ENCODE results near the gene ITPR1.

ITPR1 gene

DNA sequence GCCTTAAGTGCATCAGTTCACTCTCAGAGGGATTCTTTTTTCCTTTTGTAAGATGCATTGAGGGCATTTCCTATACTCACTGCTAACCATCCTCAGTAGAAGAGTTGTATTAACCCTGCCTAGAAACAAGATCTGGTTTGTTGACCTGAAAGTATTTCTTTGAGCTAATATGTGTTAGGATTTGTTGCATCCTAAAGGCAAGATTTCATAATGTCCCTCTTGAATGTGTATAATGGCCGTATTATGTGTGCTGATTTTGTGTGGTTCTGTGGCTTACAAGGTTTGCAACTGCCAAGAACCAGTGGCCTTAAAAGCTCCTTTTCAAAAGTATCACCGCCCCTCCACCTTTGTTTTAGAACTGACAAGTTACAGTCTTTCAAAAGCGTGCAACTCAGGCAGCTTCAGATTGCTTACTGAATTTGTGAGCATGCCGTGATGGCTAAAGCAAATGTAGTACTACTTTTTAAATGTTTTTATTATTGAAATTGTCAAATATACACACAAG, 304.1 kb downstream of the ITPR1 start:
- TF ChIP-seq ZNF274 (IDR thresholded peaks at IDR 0.05; ENCODE audit: low read depth, low read length): no peak
- no peak overlapping the region for H3K4me3 ChIP-seq (ENCODE audit: low read length)

GRCh38 chr3:4799266-4800256, 306.4 kb downstream of the ITPR1 start:
- TF ChIP-seq ZNF274 (IDR thresholded peaks at IDR 0.05; ENCODE audit: low read depth, low read length): no peak
- no peak overlapping the region for H3K4me3 ChIP-seq (ENCODE audit: low read length)

GRCh38 chr3:4800595-4800994, 307.4 kb downstream of the ITPR1 start:
- H3K4me3 ChIP-seq (ENCODE audit: low read length): no peak overlapping the region
- no peak for TF ChIP-seq ZNF274 (IDR thresholded peaks at IDR 0.05; ENCODE audit: low read depth, low read length)

- H3K4me3 ChIP-seq (ENCODE audit: low read length): no peak overlapping the region
- no peak for TF ChIP-seq ZNF274 (IDR thresholded peaks at IDR 0.05; ENCODE audit: low read depth, low read length)
Measured at GRCh38 chr3:4801892-4802291, 308.7 kb downstream of the ITPR1 start.

DNA sequence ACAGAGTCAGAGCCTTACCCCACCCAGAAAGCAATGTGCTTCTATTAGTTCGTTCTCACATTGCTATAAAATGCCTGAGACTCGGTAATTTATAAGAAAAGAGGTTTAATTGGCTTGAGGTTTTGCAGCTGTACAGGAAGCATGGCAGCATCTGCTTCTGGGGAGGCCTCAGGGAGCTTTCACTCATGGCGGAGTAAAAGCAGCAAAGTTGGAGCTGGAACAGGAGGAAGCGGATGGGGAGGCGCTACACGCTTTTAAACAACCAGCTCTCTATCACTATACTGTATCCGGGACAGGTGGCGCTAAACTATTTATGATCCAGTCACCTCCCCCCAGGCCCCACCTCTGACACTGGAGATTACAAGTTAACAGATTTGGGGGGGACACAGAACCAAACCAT, 309.8 kb downstream of the ITPR1 start:
- H3K4me3 ChIP-seq (ENCODE audit: low read length): no peak overlapping the region
- TF ChIP-seq ZNF274 (IDR thresholded peaks at IDR 0.05; ENCODE audit: low read depth, low read length): no peak

DNA sequence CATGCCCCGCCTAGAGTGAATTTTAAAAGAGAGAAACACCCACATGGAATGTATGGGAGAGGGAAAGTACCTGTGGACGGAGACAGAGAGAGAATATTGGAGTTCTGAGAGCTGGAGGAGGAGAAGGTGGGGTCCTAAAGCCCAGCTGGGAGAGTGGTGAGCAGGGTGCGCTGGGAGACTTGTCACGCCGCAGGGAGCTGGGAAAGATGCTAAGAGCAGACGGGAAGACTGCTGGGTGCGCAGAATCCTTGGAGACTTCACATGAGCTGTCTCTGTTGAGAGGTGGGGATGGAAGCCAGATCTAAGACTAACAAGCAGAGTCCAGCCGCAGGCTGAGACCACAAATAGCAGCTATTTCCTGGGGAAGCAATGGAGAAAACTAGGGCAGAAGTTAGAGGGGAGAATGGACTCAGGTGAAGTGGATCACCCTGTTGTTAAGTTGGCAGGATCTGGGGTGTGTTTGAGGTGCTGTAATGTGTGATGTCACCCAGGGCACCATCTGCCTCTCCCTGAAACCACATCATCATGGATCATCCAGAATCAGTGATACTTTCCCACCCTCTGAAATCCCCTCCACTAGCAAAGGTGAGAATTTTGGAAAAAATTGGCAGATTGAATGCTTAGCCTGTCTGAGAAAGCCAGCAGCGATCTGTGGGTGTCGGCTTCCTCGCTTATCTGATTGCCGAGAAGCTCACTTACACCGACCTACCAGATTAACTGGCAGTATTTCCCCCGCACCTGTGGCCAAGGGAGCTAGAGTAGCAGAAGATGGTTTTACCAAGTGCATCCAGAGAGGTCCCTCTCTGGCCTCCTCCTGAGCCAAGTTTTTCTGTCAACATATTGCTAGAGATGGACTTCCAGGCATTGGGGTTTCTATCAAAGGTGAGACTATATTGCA, 311.3 kb downstream of the ITPR1 start:
- no peak overlapping the region for H3K4me3 ChIP-seq (ENCODE audit: low read length)
- TF ChIP-seq ZNF274 (IDR thresholded peaks at IDR 0.05; ENCODE audit: low read depth, low read length): no peak

GRCh38 chr3:4805662-4806061, 312.5 kb downstream of the ITPR1 start:
- no peak for TF ChIP-seq ZNF274 (IDR thresholded peaks at IDR 0.05; ENCODE audit: low read depth, low read length)
- no peak overlapping the region for H3K4me3 ChIP-seq (ENCODE audit: low read length)

GRCh38 chr3:4806535-4807108, 313.5 kb downstream of the ITPR1 start:
- no peak for TF ChIP-seq ZNF274 (IDR thresholded peaks at IDR 0.05; ENCODE audit: low read depth, low read length)

GRCh38 chr3:4807381-4808280, 314.5 kb downstream of the ITPR1 start:
- H3K4me3 ChIP-seq (ENCODE audit: low read length): no peak overlapping the region
- TF ChIP-seq ZNF274 (IDR thresholded peaks at IDR 0.05; ENCODE audit: low read depth, low read length): no peak

More at GRCh38 chr3:4806535-4807108, 313.5 kb downstream of the ITPR1 start:
- H3K4me3 ChIP-seq (ENCODE audit: low read length): no peak overlapping the region

- H3K4me3 ChIP-seq (ENCODE audit: low read length): no peak overlapping the region
- TF ChIP-seq ZNF274 (IDR thresholded peaks at IDR 0.05; ENCODE audit: low read depth, low read length): no peak
Measured at GRCh38 chr3:4808637-4809036, 315.5 kb downstream of the ITPR1 start.

DNA sequence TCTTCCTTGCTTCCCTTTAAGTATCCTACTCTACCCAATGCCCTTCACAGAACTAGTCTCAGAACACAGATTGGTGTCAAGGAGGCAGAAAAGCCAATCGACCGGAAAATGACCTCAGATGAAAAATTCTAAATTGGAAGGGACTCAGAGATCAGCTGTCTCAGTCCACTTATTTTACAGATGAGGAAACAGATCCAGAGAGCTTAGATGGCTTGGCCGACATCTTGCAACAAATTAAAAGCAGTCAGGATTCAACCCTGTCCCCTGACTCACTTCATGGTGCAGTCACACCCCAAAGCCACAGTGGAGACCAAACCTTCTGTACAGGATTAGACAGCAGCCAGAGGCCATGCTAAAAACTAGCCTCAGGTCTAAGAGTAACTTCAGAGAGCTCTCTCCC, 316.8 kb downstream of the ITPR1 start:
- no peak overlapping the region for H3K4me3 ChIP-seq (ENCODE audit: low read length)
- TF ChIP-seq ZNF274 (IDR thresholded peaks at IDR 0.05; ENCODE audit: low read depth, low read length): no peak

DNA sequence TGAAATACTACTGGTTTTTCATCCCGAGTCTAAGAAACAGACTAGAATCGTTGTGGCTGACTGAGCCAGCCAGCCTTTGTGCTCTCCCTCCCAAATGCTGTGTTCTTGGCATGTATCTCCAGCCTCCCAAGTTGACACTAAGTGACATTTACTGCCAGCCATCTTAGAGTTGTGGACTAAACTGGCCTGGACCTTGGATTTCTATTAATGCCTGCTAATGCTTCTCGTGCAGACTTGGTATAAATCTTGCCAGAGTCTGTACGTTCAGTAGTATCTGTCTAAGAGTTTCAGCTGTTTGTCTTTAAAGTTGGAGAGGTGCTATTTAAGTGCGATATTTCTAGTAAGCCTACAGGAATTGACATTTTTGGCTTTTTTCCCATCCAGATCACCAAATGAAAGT, 319.4 kb downstream of the ITPR1 start:
- no peak overlapping the region for H3K4me3 ChIP-seq (ENCODE audit: low read length)
- no peak for TF ChIP-seq ZNF274 (IDR thresholded peaks at IDR 0.05; ENCODE audit: low read depth, low read length)

DNA sequence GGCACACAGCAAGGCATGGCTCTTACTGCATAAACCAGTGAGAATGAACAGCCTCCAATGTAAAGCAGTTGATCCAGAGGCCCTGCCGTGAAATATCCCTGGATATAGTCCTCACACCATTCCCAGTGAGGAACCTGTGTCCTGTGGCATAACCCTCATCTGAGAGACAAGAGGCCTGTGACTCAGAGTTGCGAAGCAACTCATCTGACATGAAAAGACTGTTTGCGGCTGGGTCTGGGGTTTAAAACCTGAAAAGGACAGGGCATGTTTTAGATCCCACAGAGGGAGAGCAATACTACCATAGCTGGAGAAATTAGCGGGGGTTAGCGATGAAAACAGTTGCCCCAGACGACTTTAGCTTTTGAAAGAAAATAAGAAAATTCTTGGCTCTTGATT, 320.8 kb downstream of the ITPR1 start:
- no peak for TF ChIP-seq ZNF274 (IDR thresholded peaks at IDR 0.05; ENCODE audit: low read depth, low read length)

More for the DNA sequence above, 320.8 kb downstream of the ITPR1 start:
- H3K4me3 ChIP-seq (ENCODE audit: low read length): no peak overlapping the region
